Measurements from ENCODE around the gene UBE2I.
"Not testable (repeated sequence)": the region's sequence is repeated elsewhere in the genome, so short reads cannot be mapped to it uniquely, and the experiment has no call there.

UBE2I gene

GRCh38 chr16:1265826-1266225 lies 43.6 kb upstream of the UBE2I start:
- peaks cover 0 to 3% of the 10 kb centered on the region in 2 donors for H3K9me3 ChIP-seq (ENCODE audit: control insufficient read depth in 1 of 2, low read length in 2 of 2)
- H3K9ac ChIP-seq (ENCODE audit: low read depth in 1 of 2, low read length in 2 of 2), result no peak overlapping the region
- no peak overlapping the region for H3K4me3 ChIP-seq (ENCODE audit: low read depth in 1 of 2, low read length in 2 of 2)
- H3K27me3 ChIP-seq (ENCODE audit: control insufficient read depth in 1 of 2, insufficient read depth in 2 of 2, low read length in 2 of 2), result peaks cover 12 to 18% of the 10 kb centered on the region in 2 donors
- H3K27ac ChIP-seq (ENCODE audit: low read depth, low read length), result no peak overlapping the region
- H3K36me3 ChIP-seq (ENCODE audit: control insufficient read depth in 1 of 2, insufficient read depth in 2 of 2, low read length in 2 of 2), result no peaks in the 10 kb centered on the region
- H3K4me1 ChIP-seq (ENCODE audit: control insufficient read depth in 1 of 2, insufficient read depth in 2 of 2, low read length in 2 of 2), result peaks cover 0 to under 1% of the 10 kb centered on the region in 2 donors

- not testable (repeated sequence) for H3K4me3 ChIP-seq (ENCODE audit: low read depth in 1 of 2, low read length in 2 of 2); H3K9ac ChIP-seq (ENCODE audit: low read depth in 1 of 2, low read length in 2 of 2); H3K9me3 ChIP-seq (ENCODE audit: control insufficient read depth in 1 of 2, low read length in 2 of 2); H3K36me3 ChIP-seq (ENCODE audit: control insufficient read depth in 1 of 2, insufficient read depth in 2 of 2, low read length in 2 of 2); H3K27ac ChIP-seq (ENCODE audit: low read depth, low read length)
- peaks cover 3 to 18% of the 10 kb centered on the region in 2 donors for H3K27me3 ChIP-seq (ENCODE audit: control insufficient read depth in 1 of 2, insufficient read depth in 2 of 2, low read length in 2 of 2)
- peaks cover 7 to 14% of the 10 kb centered on the region in 2 donors for H3K4me1 ChIP-seq (ENCODE audit: control insufficient read depth in 1 of 2, insufficient read depth in 2 of 2, low read length in 2 of 2)
Observed at GRCh38 chr16:1269418-1269817, 40.0 kb upstream of the UBE2I start.

- Histone ChIP-seq H3K9ac (ENCODE audit: low read depth in 1 of 2, low read length in 2 of 2) (no peak overlapping the region), H3K9me3 (ENCODE audit: control insufficient read depth in 1 of 2, low read length in 2 of 2) (no peaks in the 10 kb centered on the region), H3K4me1 (ENCODE audit: control insufficient read depth in 1 of 2, insufficient read depth in 2 of 2, low read length in 2 of 2) (peaks cover 7 to 14% of the 10 kb centered on the region in 2 donors), H3K27me3 (ENCODE audit: control insufficient read depth in 1 of 2, insufficient read depth in 2 of 2, low read length in 2 of 2) (peaks cover 10 to 28% of the 10 kb centered on the region in 2 donors), H3K27ac (ENCODE audit: low read depth, low read length) (no peak overlapping the region), H3K36me3 (ENCODE audit: control insufficient read depth in 1 of 2, insufficient read depth in 2 of 2, low read length in 2 of 2) (no peaks in the 10 kb centered on the region), H3K4me3 (ENCODE audit: low read depth in 1 of 2, low read length in 2 of 2) (no peak overlapping the region)
Observed at GRCh38 chr16:1271380-1271723, 38.1 kb upstream of the UBE2I start.

DNA sequence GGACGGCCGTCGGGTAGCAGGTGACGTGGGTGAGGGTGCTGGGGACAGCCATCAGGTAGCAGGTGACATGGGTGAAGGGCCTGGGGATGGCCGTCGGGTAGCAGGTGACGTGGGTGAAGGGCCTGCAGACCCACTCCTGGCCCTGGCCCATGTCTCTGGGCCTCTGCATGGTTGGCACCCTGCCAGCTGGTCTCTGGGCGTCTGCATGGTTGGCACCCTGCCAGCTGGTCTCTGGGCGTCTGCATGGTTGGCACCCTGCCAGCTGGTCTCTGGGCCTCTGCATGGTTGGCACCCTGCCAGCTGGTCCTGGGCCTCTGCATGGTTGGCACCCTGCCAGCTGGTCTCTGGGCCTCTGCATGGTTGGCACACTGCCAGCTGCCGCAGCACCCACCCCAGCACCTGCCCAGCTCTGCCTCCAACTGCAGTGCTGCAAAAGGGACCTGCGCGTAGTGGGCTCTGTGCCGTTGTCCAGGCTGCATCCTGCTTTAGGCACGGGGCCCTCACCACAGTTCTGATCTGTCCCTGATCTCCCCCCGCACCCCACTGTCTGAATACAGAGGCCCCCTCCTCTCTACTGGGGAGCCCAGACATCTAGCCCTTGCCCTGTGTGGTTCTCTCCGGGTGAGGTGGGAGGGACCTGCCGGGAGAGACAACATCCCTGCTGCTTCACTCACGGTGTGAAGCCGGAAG lies 37.6 kb upstream of the UBE2I start:
- peaks cover 7 to 14% of the 10 kb centered on the region in 2 donors for H3K4me1 ChIP-seq (ENCODE audit: control insufficient read depth in 1 of 2, insufficient read depth in 2 of 2, low read length in 2 of 2)
- H3K36me3 ChIP-seq (ENCODE audit: control insufficient read depth in 1 of 2, insufficient read depth in 2 of 2, low read length in 2 of 2); H3K9ac ChIP-seq (ENCODE audit: low read depth in 1 of 2, low read length in 2 of 2); H3K27ac ChIP-seq (ENCODE audit: low read depth, low read length); H3K4me3 ChIP-seq (ENCODE audit: low read depth in 1 of 2, low read length in 2 of 2); H3K9me3 ChIP-seq (ENCODE audit: control insufficient read depth in 1 of 2, low read length in 2 of 2): not testable (repeated sequence)
- peaks cover 10 to 28% of the 10 kb centered on the region in 2 donors for H3K27me3 ChIP-seq (ENCODE audit: control insufficient read depth in 1 of 2, insufficient read depth in 2 of 2, low read length in 2 of 2)

- H3K36me3 ChIP-seq (ENCODE audit: control insufficient read depth in 1 of 2, insufficient read depth in 2 of 2, low read length in 2 of 2), result no peaks in the 10 kb centered on the region
- no peaks in the 10 kb centered on the region for H3K9me3 ChIP-seq (ENCODE audit: control insufficient read depth in 1 of 2, low read length in 2 of 2)
- H3K4me1 ChIP-seq (ENCODE audit: control insufficient read depth in 1 of 2, insufficient read depth in 2 of 2, low read length in 2 of 2), result peaks cover 7 to 14% of the 10 kb centered on the region in 2 donors
- H3K27me3 ChIP-seq (ENCODE audit: control insufficient read depth in 1 of 2, insufficient read depth in 2 of 2, low read length in 2 of 2), result peaks cover 16 to 34% of the 10 kb centered on the region in 2 donors
- H3K4me3 ChIP-seq (ENCODE audit: low read depth in 1 of 2, low read length in 2 of 2), result no peak overlapping the region
- no peak overlapping the region for H3K27ac ChIP-seq (ENCODE audit: low read depth, low read length)
- H3K9ac ChIP-seq (ENCODE audit: low read depth in 1 of 2, low read length in 2 of 2), result no peak overlapping the region
Observed at GRCh38 chr16:1272453-1273198, 36.8 kb upstream of the UBE2I start.

DNA sequence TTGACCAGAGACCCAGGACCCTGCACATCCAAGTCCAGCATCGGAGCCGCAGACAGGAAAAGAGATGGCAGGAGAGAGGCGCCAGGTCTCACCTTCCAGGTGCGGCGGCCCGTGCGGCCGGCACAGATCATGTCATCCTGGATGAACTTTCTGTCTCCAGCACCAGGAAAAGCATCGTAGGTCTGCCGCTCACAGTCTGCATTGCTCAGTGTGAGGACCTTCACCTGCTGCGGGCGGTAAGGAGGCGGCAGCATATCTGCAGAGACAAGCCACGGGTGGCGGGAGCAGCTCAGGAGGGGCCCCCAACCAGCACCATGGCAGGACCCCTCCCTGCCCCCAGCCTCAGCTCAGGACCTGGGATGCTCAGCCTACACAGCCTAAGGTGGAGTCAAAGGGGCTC lies 35.6 kb upstream of the UBE2I start:
- Histone ChIP-seq H3K4me3 (ENCODE audit: low read depth in 1 of 2, low read length in 2 of 2) (no peak overlapping the region), H3K9ac (ENCODE audit: low read depth in 1 of 2, low read length in 2 of 2) (no peak overlapping the region), H3K27me3 (ENCODE audit: control insufficient read depth in 1 of 2, insufficient read depth in 2 of 2, low read length in 2 of 2) (peaks cover 21 to 40% of the 10 kb centered on the region in 2 donors), H3K9me3 (ENCODE audit: control insufficient read depth in 1 of 2, low read length in 2 of 2) (no peaks in the 10 kb centered on the region), H3K36me3 (ENCODE audit: control insufficient read depth in 1 of 2, insufficient read depth in 2 of 2, low read length in 2 of 2) (no peaks in the 10 kb centered on the region), H3K27ac (ENCODE audit: low read depth, low read length) (no peak overlapping the region), H3K4me1 (ENCODE audit: control insufficient read depth in 1 of 2, insufficient read depth in 2 of 2, low read length in 2 of 2) (peaks cover 7 to 14% of the 10 kb centered on the region in 2 donors)

GRCh38 chr16:1274767-1275166 lies 34.7 kb upstream of the UBE2I start:
- Histone ChIP-seq H3K27me3 (ENCODE audit: control insufficient read depth in 1 of 2, insufficient read depth in 2 of 2, low read length in 2 of 2) (peaks cover 21 to 47% of the 10 kb centered on the region in 2 donors), H3K9me3 (ENCODE audit: control insufficient read depth in 1 of 2, low read length in 2 of 2) (no peaks in the 10 kb centered on the region), H3K4me1 (ENCODE audit: control insufficient read depth in 1 of 2, insufficient read depth in 2 of 2, low read length in 2 of 2) (peaks cover 7 to 14% of the 10 kb centered on the region in 2 donors), H3K9ac (ENCODE audit: low read depth in 1 of 2, low read length in 2 of 2) (no peak overlapping the region), H3K36me3 (ENCODE audit: control insufficient read depth in 1 of 2, insufficient read depth in 2 of 2, low read length in 2 of 2) (no peaks in the 10 kb centered on the region), H3K27ac (ENCODE audit: low read depth, low read length) (no peak overlapping the region), H3K4me3 (ENCODE audit: low read depth in 1 of 2, low read length in 2 of 2) (no peak overlapping the region)

DNA sequence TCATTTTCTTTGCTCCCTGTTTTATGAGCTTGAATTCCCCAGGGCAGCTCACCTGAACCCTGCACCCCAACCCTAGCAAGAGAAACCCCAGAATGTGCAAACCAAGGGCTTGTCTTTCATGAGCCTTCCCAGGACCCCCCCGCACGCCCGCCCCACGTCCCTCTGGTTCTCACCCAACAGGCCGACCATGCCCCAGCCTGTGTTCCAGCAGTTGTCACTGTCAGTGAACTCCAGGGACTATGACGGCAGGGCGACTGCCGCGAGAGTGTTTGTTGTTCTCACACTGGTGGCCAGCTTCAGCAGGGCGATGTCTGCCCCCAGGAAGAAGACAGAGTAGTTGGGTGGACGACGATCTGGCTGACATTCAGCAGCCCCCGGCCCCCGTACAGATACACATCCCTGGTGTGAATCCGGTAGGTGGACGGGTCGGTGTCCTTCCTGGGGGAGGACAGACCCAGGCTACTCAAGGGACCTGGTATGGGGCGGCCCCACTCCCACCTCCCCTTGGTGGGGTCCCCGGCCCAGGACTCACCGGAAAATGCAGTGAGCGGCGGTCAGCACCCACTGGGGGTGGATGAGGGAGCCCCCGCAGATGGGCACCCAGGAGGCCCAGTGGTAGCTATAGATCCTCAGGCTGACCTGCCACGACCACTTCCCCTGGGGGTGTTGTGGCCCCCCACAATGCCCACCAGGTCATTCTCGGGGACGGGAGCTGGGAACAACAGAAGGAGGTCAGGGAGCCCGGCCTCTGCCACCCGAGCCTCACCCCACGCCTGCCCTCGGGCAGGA lies 33.5 kb upstream of the UBE2I start:
- no peaks in the 10 kb centered on the region for H3K36me3 ChIP-seq (ENCODE audit: control insufficient read depth in 1 of 2, insufficient read depth in 2 of 2, low read length in 2 of 2)
- no peak overlapping the region for H3K27ac ChIP-seq (ENCODE audit: low read depth, low read length)
- peaks cover 7 to 12% of the 10 kb centered on the region in 2 donors for H3K4me1 ChIP-seq (ENCODE audit: control insufficient read depth in 1 of 2, insufficient read depth in 2 of 2, low read length in 2 of 2)
- no peak overlapping the region for H3K4me3 ChIP-seq (ENCODE audit: low read depth in 1 of 2, low read length in 2 of 2)
- H3K9ac ChIP-seq (ENCODE audit: low read depth in 1 of 2, low read length in 2 of 2), result no peak overlapping the region
- no peaks in the 10 kb centered on the region for H3K9me3 ChIP-seq (ENCODE audit: control insufficient read depth in 1 of 2, low read length in 2 of 2)
- peaks cover 18 to 45% of the 10 kb centered on the region in 2 donors for H3K27me3 ChIP-seq (ENCODE audit: control insufficient read depth in 1 of 2, insufficient read depth in 2 of 2, low read length in 2 of 2)

GRCh38 chr16:1276580-1276878 lies 32.9 kb upstream of the UBE2I start:
- no peak overlapping the region for H3K9ac ChIP-seq (ENCODE audit: low read depth in 1 of 2, low read length in 2 of 2)

GRCh38 chr16:1277151-1277598 lies 32.3 kb upstream of the UBE2I start:
- H3K9ac ChIP-seq (ENCODE audit: low read depth in 1 of 2, low read length in 2 of 2), result no peak overlapping the region
- peaks cover 18 to 42% of the 10 kb centered on the region in 2 donors for H3K27me3 ChIP-seq (ENCODE audit: control insufficient read depth in 1 of 2, insufficient read depth in 2 of 2, low read length in 2 of 2)
- H3K4me1 ChIP-seq (ENCODE audit: control insufficient read depth in 1 of 2, insufficient read depth in 2 of 2, low read length in 2 of 2), result peaks cover 2 to 4% of the 10 kb centered on the region in 2 donors
- no peaks in the 10 kb centered on the region for H3K9me3 ChIP-seq (ENCODE audit: control insufficient read depth in 1 of 2, low read length in 2 of 2)
- H3K4me3 ChIP-seq (ENCODE audit: low read depth in 1 of 2, low read length in 2 of 2), result no peak overlapping the region
- no peak overlapping the region for H3K27ac ChIP-seq (ENCODE audit: low read depth, low read length)
- H3K36me3 ChIP-seq (ENCODE audit: control insufficient read depth in 1 of 2, insufficient read depth in 2 of 2, low read length in 2 of 2), result no peaks in the 10 kb centered on the region

More at GRCh38 chr16:1276580-1276878, 32.9 kb upstream of the UBE2I start:
- Histone ChIP-seq H3K4me3 (ENCODE audit: low read depth in 1 of 2, low read length in 2 of 2) (no peak overlapping the region), H3K4me1 (ENCODE audit: control insufficient read depth in 1 of 2, insufficient read depth in 2 of 2, low read length in 2 of 2) (peaks cover 7 to 8% of the 10 kb centered on the region in 2 donors), H3K27me3 (ENCODE audit: control insufficient read depth in 1 of 2, insufficient read depth in 2 of 2, low read length in 2 of 2) (peaks cover 18 to 43% of the 10 kb centered on the region in 2 donors), H3K36me3 (ENCODE audit: control insufficient read depth in 1 of 2, insufficient read depth in 2 of 2, low read length in 2 of 2) (no peaks in the 10 kb centered on the region), H3K27ac (ENCODE audit: low read depth, low read length) (no peak overlapping the region), H3K9me3 (ENCODE audit: control insufficient read depth in 1 of 2, low read length in 2 of 2) (no peaks in the 10 kb centered on the region)
